HepG2 (cell line): ENCODE results near the gene WNT5B. TPM values are rescaled to one million over a fixed set of nuclear protein-coding genes. Genes with fewer than 3 reads are reported as not detected.

Experiments
- ATAC-seq: fragments of 200-7000 bp; cut with Tn5 transposase; 3 replicates; pipeline ENCODE4 v1.9.1; 2020; ENCODE audit warnings: mild to moderate bottlenecking, moderate library complexity
- BruUV-seq: library from RNA; stranded (reverse); fragments of 400-500 nt; replicated peaks from 2 replicates; lab custom pipeline; 2021; lab: Mats Ljungman, UMichigan
- CTCF ChIA-PET: fragments of 300-600 bp; formaldehyde crosslinking; extraction: SDS; loops from one replicate; lab custom pipeline; 2021; ENCODE audit warnings: low total read pairs, inconsistent platforms, low intra/inter-chr PET ratio; lab: Yijun Ruan, JAX
- POLR2A ChIA-PET: fragments of 350-600 bp; sonication (Branson Sonifier 250); formaldehyde crosslinking; loops from one replicate; lab custom pipeline; 2020; ENCODE audit warnings: antibody characterized with exemption, inconsistent platforms; lab: Yijun Ruan, JAX
- DNase-seq: peaks from one replicate; pipeline ENCODE4 v3.0.0-alpha.2; 2015; ENCODE audit warnings: low spot score
- FAIRE-seq: peaks from 3 replicates; lab custom pipeline; 2011; peaks lifted over from hg19 to GRCh38; lab: Jason Lieb, UNC
- H2AFZ ChIP-seq: one replicate; pipeline ENCODE4 v1.6.1; 2011; ENCODE audit warnings: low read length, inconsistent platforms
- H3K27ac ChIP-seq: fragments of 300-600 bp; 3 replicates; pipeline ENCODE4 v1.8.0; 2011; ENCODE audit warnings: mixed run types, mild to moderate bottlenecking, mixed read lengths, low read length, inconsistent platforms; ENCODE audit not compliant: insufficient read depth; ENCODE audit errors: extremely low read length
- H3K27me3 ChIP-seq, 2 experiments: fragments of 200-600 bp in 1 of 2; 2 replicates in 1 of 2; 3 replicates in 1 of 2; pipeline versions ENCODE4 v1.6.0 to v1.8.0; 2011; ENCODE audit warnings: low read length in 2 of 2, mild to moderate bottlenecking in 2 of 2, moderate library complexity in 2 of 2, inconsistent platforms in 1 of 2; ENCODE audit not compliant: insufficient read depth in 2 of 2, control insufficient read depth in 1 of 2
- H3K36me3 ChIP-seq, 2 experiments: fragments of 200-600 bp in 1 of 2; replicated peaks in 1 of 2; 2 replicates in 1 of 2; 3 replicates in 1 of 2; pipeline versions ENCODE4 v1.5.1 to v1.8.0; 2011; ENCODE audit warnings: low read length in 2 of 2, inconsistent platforms in 1 of 2; ENCODE audit not compliant: insufficient read depth in 2 of 2, control insufficient read depth in 1 of 2
- H3K4me1 ChIP-seq: 2 replicates; pipeline ENCODE4 v1.5.1; 2012; ENCODE audit warnings: low read length, inconsistent platforms; ENCODE audit not compliant: insufficient read depth
- H3K4me2 ChIP-seq: 2 replicates; pipeline ENCODE4 v1.6.0; 2011; ENCODE audit warnings: low read depth, low read length, inconsistent platforms
- H3K4me3 ChIP-seq, 3 experiments: fragments of 200-600 bp in 1 of 3; sonication (generic), shearing (Covaris generic) in 1 of 3; replicated peaks in 1 of 3; 2 replicates each; pipeline ENCODE4 v1.5.1; 2011 to 2016; ENCODE audit warnings: low read length in 3 of 3, inconsistent platforms in 2 of 3, low read depth in 2 of 3, mild to moderate bottlenecking in 2 of 3, control low read depth in 1 of 3, mixed read lengths in 1 of 3; ENCODE audit not compliant: insufficient read depth in 1 of 3
- H3K79me2 ChIP-seq: one replicate; pipeline ENCODE4 v1.6.1; 2011; ENCODE audit warnings: low read length, inconsistent platforms; ENCODE audit not compliant: insufficient read depth
- H3K9ac ChIP-seq: 2 replicates; pipeline ENCODE4 v1.6.0; 2011; ENCODE audit warnings: mild to moderate bottlenecking, low read depth, low read length, inconsistent platforms; ENCODE audit not compliant: insufficient read depth
- H3K9me3 ChIP-seq: 2 replicates; pipeline ENCODE4 v1.5.1; 2012; ENCODE audit warnings: mild to moderate bottlenecking, low read length
- H4K20me1 ChIP-seq: 2 replicates; pipeline ENCODE4 v1.6.0; 2011; ENCODE audit warnings: inconsistent platforms, mild to moderate bottlenecking, low read length, moderate library complexity; ENCODE audit not compliant: insufficient read depth
- FLYWCH1 ChIP-seq: sonication (generic); formaldehyde crosslinking; IDR thresholded peaks from 2 replicates; pipeline ENCODE4 v1.8.1; 2023; ENCODE audit warnings: mild to moderate bottlenecking, missing genetic modification reagents
- KDM1A ChIP-seq: IDR thresholded peaks from 2 replicates; pipeline ENCODE4 v1.6.1; 2016; ENCODE audit warnings: missing compliant biosample characterization
- MATR3 ChIP-seq: sonication (generic); formaldehyde crosslinking; IDR thresholded peaks from 2 replicates; pipeline ENCODE4 v1.4.0; 2020; ENCODE audit warnings: missing genetic modification reagents
- NFYC ChIP-seq: IDR thresholded peaks from 2 replicates; pipeline ENCODE4 v1.6.1; 2016; ENCODE audit warnings: missing genetic modification reagents, missing compliant biosample characterization
- POLR2AphosphoS2 ChIP-seq: IDR thresholded peaks from 2 replicates; pipeline ENCODE4 v1.6.1; 2011; ENCODE audit warnings: low read depth, low read length, improper control_type of control experiment
- ZBTB21 ChIP-seq: sonication (generic); formaldehyde crosslinking; IDR thresholded peaks from 2 replicates; pipeline ENCODE4 v1.4.0; 2020; ENCODE audit warnings: missing genetic modification reagents
- ZBTB7A ChIP-seq: sonication (generic); formaldehyde crosslinking; IDR thresholded peaks from 2 replicates; pipeline ENCODE4 v1.8.0; 2022; ENCODE audit warnings: mild to moderate bottlenecking, missing genetic modification reagents
- ZC3H4 ChIP-seq: sonication (generic); formaldehyde crosslinking; IDR thresholded peaks from 2 replicates; pipeline ENCODE4 v1.4.0; 2020; ENCODE audit warnings: missing genetic modification reagents, borderline replicate concordance
- ZFYVE20 ChIP-seq: sonication (generic); formaldehyde crosslinking; IDR thresholded peaks from 2 replicates; pipeline ENCODE4 v1.8.0; 2023; ENCODE audit warnings: low read depth, mild to moderate bottlenecking, moderate library complexity, missing genetic modification reagents, borderline replicate concordance
- ZNF101 ChIP-seq: sonication (generic); formaldehyde crosslinking; IDR thresholded peaks from 2 replicates; pipeline ENCODE4 v1.4.0; 2020; ENCODE audit warnings: mild to moderate bottlenecking, low read depth, missing genetic modification reagents, borderline replicate concordance
- ZNF235 ChIP-seq: sonication (generic); formaldehyde crosslinking; IDR thresholded peaks from 2 replicates; pipeline ENCODE4 v1.8.1; 2023; ENCODE audit warnings: mild to moderate bottlenecking, missing genetic modification reagents, borderline replicate concordance
- ZNF446 ChIP-seq: sonication (generic); formaldehyde crosslinking; IDR thresholded peaks from 2 replicates; pipeline ENCODE4 v1.5.0; 2020; ENCODE audit warnings: mild to moderate bottlenecking, missing genetic modification reagents
- ZNF572 ChIP-seq: sonication (generic); formaldehyde crosslinking; IDR thresholded peaks from 2 replicates; pipeline ENCODE4 v1.5.1; 2020; ENCODE audit warnings: mild to moderate bottlenecking, missing genetic modification reagents
- ZNF713 ChIP-seq: sonication (generic); formaldehyde crosslinking; IDR thresholded peaks from 2 replicates; pipeline ENCODE4 v1.4.0; 2020; ENCODE audit warnings: mild to moderate bottlenecking, missing genetic modification reagents
- whole genome bisulfite sequencing: methylation state at CpG from one replicate; pipeline ENCODE4 v1.1.6; 2017; ENCODE audit warnings: low lambda C conversion rate; 5-methylcytosine and 5-hydroxymethylcytosine counted together
- in situ Hi-C: cut with HindIII; loops from 2 replicates; pipeline ENCODE4 v1.10.0; 2017; ENCODE audit warnings: low pct_unique_long_range_greater_than_20kb; ENCODE audit not compliant: extremely low pct_ligation_motif_present
- intact Hi-C: fragments of 100-400 bp; cut with micrococcal nuclease; formaldehyde crosslinking; loops from one replicate; pipeline ENCODE4 v1.10.0; 2022; ENCODE audit not compliant: unreplicated experiment
- polyA plus RNA-seq, 8 experiments: library from polyadenylated mRNA; depleted of rRNA in 3 of 8; stranded (reverse) in 7 of 8; unstranded in 1 of 8; fragments of >200 nt; fragmentation: Illumina TruSeq in 4 of 8; extraction: Trizol in 4 of 8; gene quantifications; 2 replicates each; pipeline versions ENCODE4 v1.2.1 to v1.2.3, GENCODE V29; 2011 to 2016; ENCODE audit warnings: low read depth in 4 of 8, missing spikeins in 1 of 8, mixed read lengths in 1 of 8; ENCODE audit not compliant: insufficient read depth in 1 of 8
- total RNA-seq, 5 experiments: library from RNA; depleted of rRNA; stranded (reverse); fragments of >200 nt; fragmentation: Illumina TruSeq; extraction: Trizol; gene quantifications; 2 replicates each; pipeline ENCODE4 v1.2.3, GENCODE V29; 2016; ENCODE audit warnings: low read depth in 1 of 5
- TF ChIP-seq, protein P1 (sequence below): IDR thresholded peaks from 2 replicates; pipeline ENCODE4 v1.6.1; 2016; ENCODE audit warnings: low read depth, borderline replicate concordance
- TF ChIP-seq, protein P2 (sequence below): sonication (generic); formaldehyde crosslinking; IDR thresholded peaks from 2 replicates; pipeline ENCODE4 v1.4.0; 2020; ENCODE audit warnings: missing genetic modification reagents
- TF ChIP-seq, protein P3 (sequence below): IDR thresholded peaks from 2 replicates; pipeline ENCODE4 v1.6.1; 2016; ENCODE audit warnings: missing compliant biosample characterization, missing genetic modification reagents, borderline replicate concordance
- TF ChIP-seq, protein P4 (sequence below): IDR thresholded peaks from 2 replicates; pipeline ENCODE4 v1.6.1; 2016; ENCODE audit warnings: mild to moderate bottlenecking, missing biosample characterization, missing genetic modification reagents

Gene WNT5B
- total and polyA plus RNA-seq, 2 of the 13 experiments (the other 11 are each of a cell fraction or from before 2014, with no cell fraction given) = 0.04 TPM; not detected in 1

DNA sequence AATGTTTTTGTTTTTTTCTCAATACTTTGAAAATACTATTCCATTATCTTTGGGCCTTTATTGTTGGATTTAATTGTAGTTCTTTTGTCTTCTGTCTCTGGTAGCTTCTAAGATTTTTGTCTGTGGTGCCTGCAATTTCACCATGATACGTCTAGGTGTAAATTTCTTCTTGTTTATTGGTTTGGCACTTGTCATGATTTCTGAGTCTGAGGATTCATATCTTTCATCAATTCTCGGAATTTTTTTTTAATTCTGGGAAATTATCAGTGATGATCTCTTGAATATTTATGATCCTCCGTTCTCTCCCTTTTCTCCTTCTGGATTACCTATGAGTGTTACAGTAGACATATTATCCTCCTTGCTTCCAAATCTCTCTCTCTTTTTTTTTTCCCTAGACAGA is 47.0 kb downstream of the WNT5B start (continued):
- TF ChIP-seq, protein P1, sequence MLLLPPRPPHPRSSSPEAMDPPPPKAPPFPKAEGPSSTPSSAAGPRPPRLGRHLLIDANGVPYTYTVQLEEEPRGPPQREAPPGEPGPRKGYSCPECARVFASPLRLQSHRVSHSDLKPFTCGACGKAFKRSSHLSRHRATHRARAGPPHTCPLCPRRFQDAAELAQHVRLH = no peak
- TF ChIP-seq NFYC = no peak

DNA sequence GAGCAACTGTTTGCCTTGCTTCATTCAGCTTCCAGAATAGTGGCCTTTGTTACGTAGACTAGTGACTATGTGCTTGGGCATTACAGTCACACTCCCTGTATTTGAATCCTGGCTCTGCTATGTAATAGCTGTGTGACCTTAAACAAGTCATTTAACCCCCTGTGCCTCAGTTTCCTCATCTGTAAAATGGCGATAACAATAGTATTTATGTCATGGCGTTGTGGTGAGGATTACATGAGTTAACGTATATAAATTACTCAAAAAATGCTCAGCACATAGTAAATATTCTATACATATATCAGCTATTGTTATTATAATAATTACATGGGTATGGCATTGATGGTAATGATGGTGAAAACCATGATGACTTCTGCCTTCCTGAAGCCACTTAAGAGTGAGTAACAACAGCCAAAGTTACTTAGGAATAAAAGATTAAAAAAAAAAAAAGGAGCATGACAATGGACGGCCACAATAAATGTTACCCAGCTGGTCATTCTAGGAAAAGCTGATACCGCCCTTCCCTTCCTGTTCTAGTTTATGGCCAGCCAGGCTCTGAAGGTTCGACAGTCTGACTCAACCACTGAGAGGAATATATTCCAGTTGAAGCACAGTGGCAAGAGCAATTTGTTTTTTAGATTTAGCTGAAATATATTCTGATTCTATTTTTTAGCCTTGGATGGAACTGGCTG is 51.9 kb downstream of the WNT5B start:
- Histone ChIP-seq H3K27me3 (no peaks in the 10 kb centered on the region; a peak in 1 of 5 replicates), H2AFZ (no peak overlapping the region), H3K4me3 (no peak overlapping the region), H3K4me1 (peaks cover 27% of the 10 kb centered on the region), H3K4me2 (no peak overlapping the region), H3K27ac (no peak overlapping the region), H3K36me3 (no peaks in the 10 kb centered on the region), H4K20me1 (no peaks in the 10 kb centered on the region), H3K9ac (no peak overlapping the region), H3K79me2 (no peaks in the 10 kb centered on the region), H3K9me3 (no peaks in the 10 kb centered on the region)
- in situ Hi-C loops (no loop called here), intact Hi-C loops (no loop called here)
- FAIRE-seq (no peak), ATAC-seq (no peak), DNase-seq (no peak)
- POLR2A ChIA-PET = interaction anchor here (1.9 kb wide), 1 partner anchor 10 kb away, joined by 6 read pairs; the partner anchor contains the start of gene ADIPOR2
- no TSS peak for BruUV-seq
- CTCF ChIA-PET = no interaction called here
- 51% methylated on average over 7 of the region's 7 CpGs for WGBS
- TF ChIP-seq, protein P2, sequence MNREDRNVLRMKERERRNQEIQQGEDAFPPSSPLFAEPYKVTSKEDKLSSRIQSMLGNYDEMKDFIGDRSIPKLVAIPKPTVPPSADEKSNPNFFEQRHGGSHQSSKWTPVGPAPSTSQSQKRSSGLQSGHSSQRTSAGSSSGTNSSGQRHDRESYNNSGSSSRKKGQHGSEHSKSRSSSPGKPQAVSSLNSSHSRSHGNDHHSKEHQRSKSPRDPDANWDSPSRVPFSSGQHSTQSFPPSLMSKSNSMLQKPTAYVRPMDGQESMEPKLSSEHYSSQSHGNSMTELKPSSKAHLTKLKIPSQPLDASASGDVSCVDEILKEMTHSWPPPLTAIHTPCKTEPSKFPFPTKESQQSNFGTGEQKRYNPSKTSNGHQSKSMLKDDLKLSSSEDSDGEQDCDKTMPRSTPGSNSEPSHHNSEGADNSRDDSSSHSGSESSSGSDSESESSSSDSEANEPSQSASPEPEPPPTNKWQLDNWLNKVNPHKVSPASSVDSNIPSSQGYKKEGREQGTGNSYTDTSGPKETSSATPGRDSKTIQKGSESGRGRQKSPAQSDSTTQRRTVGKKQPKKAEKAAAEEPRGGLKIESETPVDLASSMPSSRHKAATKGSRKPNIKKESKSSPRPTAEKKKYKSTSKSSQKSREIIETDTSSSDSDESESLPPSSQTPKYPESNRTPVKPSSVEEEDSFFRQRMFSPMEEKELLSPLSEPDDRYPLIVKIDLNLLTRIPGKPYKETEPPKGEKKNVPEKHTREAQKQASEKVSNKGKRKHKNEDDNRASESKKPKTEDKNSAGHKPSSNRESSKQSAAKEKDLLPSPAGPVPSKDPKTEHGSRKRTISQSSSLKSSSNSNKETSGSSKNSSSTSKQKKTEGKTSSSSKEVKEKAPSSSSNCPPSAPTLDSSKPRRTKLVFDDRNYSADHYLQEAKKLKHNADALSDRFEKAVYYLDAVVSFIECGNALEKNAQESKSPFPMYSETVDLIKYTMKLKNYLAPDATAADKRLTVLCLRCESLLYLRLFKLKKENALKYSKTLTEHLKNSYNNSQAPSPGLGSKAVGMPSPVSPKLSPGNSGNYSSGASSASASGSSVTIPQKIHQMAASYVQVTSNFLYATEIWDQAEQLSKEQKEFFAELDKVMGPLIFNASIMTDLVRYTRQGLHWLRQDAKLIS (CRISPR knock-in tag) = no peak
- TF ChIP-seq ZNF446 (no peak), ZC3H4 (CRISPR knock-in tag) (no peak), KDM1A (CRISPR knock-in tag) (no peak), ZBTB21 (CRISPR knock-in tag) (no peak), ZNF572 (no peak), ZNF101 (no peak), POLR2AphosphoS2 (no peak), ZBTB7A (CRISPR knock-in tag) (no peak), MATR3 (CRISPR knock-in tag) (no peak), FLYWCH1 (CRISPR knock-in tag) (no peak), ZNF713 (CRISPR knock-in tag) (no peak), ZFYVE20 (CRISPR knock-in tag) (no peak), ZNF235 (CRISPR knock-in tag) (no peak)
- TF ChIP-seq, protein P3, sequence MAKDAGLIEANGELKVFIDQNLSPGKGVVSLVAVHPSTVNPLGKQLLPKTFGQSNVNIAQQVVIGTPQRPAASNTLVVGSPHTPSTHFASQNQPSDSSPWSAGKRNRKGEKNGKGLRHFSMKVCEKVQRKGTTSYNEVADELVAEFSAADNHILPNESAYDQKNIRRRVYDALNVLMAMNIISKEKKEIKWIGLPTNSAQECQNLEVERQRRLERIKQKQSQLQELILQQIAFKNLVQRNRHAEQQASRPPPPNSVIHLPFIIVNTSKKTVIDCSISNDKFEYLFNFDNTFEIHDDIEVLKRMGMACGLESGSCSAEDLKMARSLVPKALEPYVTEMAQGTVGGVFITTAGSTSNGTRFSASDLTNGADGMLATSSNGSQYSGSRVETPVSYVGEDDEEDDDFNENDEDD (CRISPR knock-in tag) = no peak
- TF ChIP-seq, protein P4, sequence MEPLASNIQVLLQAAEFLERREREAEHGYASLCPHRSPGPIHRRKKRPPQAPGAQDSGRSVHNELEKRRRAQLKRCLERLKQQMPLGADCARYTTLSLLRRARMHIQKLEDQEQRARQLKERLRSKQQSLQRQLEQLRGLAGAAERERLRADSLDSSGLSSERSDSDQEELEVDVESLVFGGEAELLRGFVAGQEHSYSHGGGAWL = no peak
